ENCODE measurements around the gene FGGY.

Gene FGGY

DNA sequence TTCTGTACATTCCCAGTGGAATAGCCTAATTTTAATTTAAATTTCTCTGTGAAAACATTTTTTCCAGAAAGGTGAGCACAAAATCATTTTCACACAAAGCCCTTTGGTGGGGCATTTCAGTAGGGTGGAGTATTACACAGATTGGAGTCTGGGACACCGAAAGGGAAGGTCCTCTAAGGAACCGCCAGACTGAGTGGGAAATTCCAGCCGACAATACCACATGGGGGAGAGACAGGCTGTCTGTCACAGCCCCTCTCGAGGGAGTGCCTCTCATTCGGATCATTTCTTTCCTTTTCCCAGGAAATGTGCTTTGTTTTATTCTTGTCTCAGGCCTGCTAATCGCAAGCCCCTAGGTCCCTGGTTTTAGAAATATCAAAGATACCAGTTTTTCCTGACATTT is 367.3 kb downstream of the FGGY start:
- H3K36me3 ChIP-seq (ENCODE audit: control insufficient read depth, insufficient read depth, low read length): no peaks in the 10 kb centered on the region
- no peaks in the 10 kb centered on the region for H3K27me3 ChIP-seq (replicated peaks; ENCODE audit: control insufficient read depth, insufficient read depth, low read length)
- DNase-seq (ENCODE audit: extremely low read depth, insufficient read length): no peak
- no peak overlapping the region for H3K4me3 ChIP-seq (replicated peaks; ENCODE audit: low read depth, low read length)
- TF ChIP-seq, protein P1, sequence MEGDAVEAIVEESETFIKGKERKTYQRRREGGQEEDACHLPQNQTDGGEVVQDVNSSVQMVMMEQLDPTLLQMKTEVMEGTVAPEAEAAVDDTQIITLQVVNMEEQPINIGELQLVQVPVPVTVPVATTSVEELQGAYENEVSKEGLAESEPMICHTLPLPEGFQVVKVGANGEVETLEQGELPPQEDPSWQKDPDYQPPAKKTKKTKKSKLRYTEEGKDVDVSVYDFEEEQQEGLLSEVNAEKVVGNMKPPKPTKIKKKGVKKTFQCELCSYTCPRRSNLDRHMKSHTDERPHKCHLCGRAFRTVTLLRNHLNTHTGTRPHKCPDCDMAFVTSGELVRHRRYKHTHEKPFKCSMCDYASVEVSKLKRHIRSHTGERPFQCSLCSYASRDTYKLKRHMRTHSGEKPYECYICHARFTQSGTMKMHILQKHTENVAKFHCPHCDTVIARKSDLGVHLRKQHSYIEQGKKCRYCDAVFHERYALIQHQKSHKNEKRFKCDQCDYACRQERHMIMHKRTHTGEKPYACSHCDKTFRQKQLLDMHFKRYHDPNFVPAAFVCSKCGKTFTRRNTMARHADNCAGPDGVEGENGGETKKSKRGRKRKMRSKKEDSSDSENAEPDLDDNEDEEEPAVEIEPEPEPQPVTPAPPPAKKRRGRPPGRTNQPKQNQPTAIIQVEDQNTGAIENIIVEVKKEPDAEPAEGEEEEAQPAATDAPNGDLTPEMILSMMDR (IDR thresholded peaks at IDR 0.05; ENCODE audit: insufficient read depth, low read length, poor library complexity, severe bottlenecking): no peak

DNA sequence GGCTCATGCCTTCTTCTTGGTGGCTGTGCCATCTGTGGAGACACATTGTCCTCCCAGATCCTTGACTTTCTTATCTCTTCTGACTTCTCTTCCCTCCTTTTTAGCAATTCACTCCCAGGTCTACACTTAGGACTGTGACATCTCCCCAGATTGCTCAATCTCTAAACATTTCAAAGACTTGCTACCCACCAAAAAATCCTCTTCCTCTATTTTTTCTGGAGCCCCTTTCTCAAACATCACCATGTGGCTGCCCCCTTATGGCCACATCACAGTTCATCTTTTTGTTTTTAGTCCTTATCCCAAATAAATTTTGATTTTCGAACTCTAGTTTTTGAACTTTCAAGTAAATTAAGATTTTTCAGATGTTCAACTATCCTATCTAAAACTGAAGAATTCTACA is 369.2 kb downstream of the FGGY start:
- Histone ChIP-seq H3K36me3 (ENCODE audit: control insufficient read depth, insufficient read depth, low read length) (no peaks in the 10 kb centered on the region), H3K4me3 (replicated peaks; ENCODE audit: low read depth, low read length) (no peak overlapping the region), H3K27me3 (replicated peaks; ENCODE audit: control insufficient read depth, insufficient read depth, low read length) (no peaks in the 10 kb centered on the region)
- TF ChIP-seq, protein P1 (IDR thresholded peaks at IDR 0.05; ENCODE audit: insufficient read depth, low read length, poor library complexity, severe bottlenecking): no peak
- no peak for DNase-seq (ENCODE audit: extremely low read depth, insufficient read length)

GRCh38 chr1:59667020-59667419 is 370.1 kb downstream of the FGGY start:
- no peaks in the 10 kb centered on the region for H3K36me3 ChIP-seq (ENCODE audit: control insufficient read depth, insufficient read depth, low read length)
- no peak for DNase-seq (ENCODE audit: extremely low read depth, insufficient read length)
- TF ChIP-seq, protein P1 (IDR thresholded peaks at IDR 0.05; ENCODE audit: insufficient read depth, low read length, poor library complexity, severe bottlenecking): no peak
- H3K27me3 ChIP-seq (replicated peaks; ENCODE audit: control insufficient read depth, insufficient read depth, low read length): no peaks in the 10 kb centered on the region
- H3K4me3 ChIP-seq (replicated peaks; ENCODE audit: low read depth, low read length): no peak overlapping the region

- Histone ChIP-seq H3K4me3 (replicated peaks; ENCODE audit: low read depth, low read length) (no peak overlapping the region), H3K27me3 (replicated peaks; ENCODE audit: control insufficient read depth, insufficient read depth, low read length) (no peaks in the 10 kb centered on the region), H3K36me3 (ENCODE audit: control insufficient read depth, insufficient read depth, low read length) (no peaks in the 10 kb centered on the region)
- DNase-seq (ENCODE audit: extremely low read depth, insufficient read length): no peak
- TF ChIP-seq, protein P1 (IDR thresholded peaks at IDR 0.05; ENCODE audit: insufficient read depth, low read length, poor library complexity, severe bottlenecking): no peak
These were observed 372.9 kb downstream of the FGGY start for GRCh38 chr1:59669752-59670312.

DNA sequence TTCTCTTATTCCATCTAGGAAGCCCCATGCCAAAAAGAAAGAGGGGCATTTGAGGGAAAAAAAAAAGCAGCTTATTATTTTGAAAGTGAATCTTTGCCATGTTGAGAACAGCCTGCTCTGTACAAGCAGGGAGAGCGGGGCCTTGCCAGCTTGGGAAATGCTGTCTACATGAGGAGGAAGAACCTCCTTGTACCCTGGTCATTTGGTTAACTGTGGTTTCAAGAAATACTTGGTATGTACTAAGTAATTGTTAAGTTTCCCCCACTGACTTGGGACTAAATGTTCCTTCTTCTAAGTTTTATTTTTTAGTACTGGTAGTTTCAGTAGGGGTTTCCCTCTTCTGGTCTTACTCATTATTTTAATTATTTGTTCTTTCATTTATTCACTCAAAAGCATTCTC is 373.8 kb downstream of the FGGY start:
- no peak overlapping the region for H3K4me3 ChIP-seq (replicated peaks; ENCODE audit: low read depth, low read length)
- no peak for DNase-seq (ENCODE audit: extremely low read depth, insufficient read length)

More for the DNA sequence above, 373.8 kb downstream of the FGGY start:
- H3K27me3 ChIP-seq (replicated peaks; ENCODE audit: control insufficient read depth, insufficient read depth, low read length): no peaks in the 10 kb centered on the region
- TF ChIP-seq, protein P1 (IDR thresholded peaks at IDR 0.05; ENCODE audit: insufficient read depth, low read length, poor library complexity, severe bottlenecking): no peak
- H3K36me3 ChIP-seq (ENCODE audit: control insufficient read depth, insufficient read depth, low read length): no peaks in the 10 kb centered on the region

Data from GM06990 (cell line).